AG04449 (cell line): ENCODE results near the gene MOB4.
"Not testable (repeated sequence)": the region's sequence is repeated elsewhere in the genome, so short reads cannot be mapped to it uniquely, and the experiment has no call there.

Source experiments
- CTCF ChIA-PET: fragments of 350-600 bp; formaldehyde crosslinking; extraction: SDS; loops from one replicate; lab custom pipeline; 2021; ENCODE audit warnings: antibody characterized with exemption; lab: Yijun Ruan, JAX
- POLR2A ChIA-PET: fragments of 400-600, 350-600 bp; formaldehyde crosslinking; extraction: SDS; loops from one replicate; lab custom pipeline; 2020; ENCODE audit warnings: antibody characterized with exemption, inconsistent platforms; lab: Yijun Ruan, JAX
- DNase-seq: peaks from one replicate; pipeline ENCODE4 v3.0.0-alpha.2; 2010; ENCODE audit warnings: low read depth, low spot score
- H3K4me3 ChIP-seq: 2 replicates; pipeline ENCODE4 v1.5.1; 2011; ENCODE audit warnings: low read depth, mild to moderate bottlenecking, control low read depth, low read length
- TF ChIP-seq, protein P1 (sequence below): IDR thresholded peaks from one replicate; pipeline ENCODE4 v1.5.1; 2011; ENCODE audit warnings: mild to moderate bottlenecking, moderate library complexity, low read length, control low read depth, inconsistent platforms; ENCODE audit not compliant: insufficient read depth; ENCODE audit errors: missing control alignments

Gene MOB4

DNA sequence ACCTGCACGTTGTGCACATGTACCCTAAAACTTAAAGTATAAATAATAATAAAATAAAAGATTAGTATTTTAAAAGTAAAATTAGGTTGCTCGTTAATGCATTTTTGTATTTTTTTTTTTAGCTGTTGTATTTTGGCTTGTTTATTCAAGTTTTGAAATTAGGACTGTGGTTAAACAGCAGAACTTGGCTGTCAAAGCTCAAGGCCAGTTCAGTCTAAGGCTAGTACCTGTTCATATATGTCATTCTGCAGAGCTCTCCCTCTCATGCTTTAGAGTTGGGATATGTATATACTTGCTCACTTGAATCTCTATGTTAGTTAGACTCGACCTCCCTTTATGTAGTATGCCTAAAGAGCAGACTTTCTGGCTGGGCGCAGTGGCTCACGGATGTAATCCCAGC is 32.7 kb downstream of the MOB4 start:
- DNase-seq, result no peak
- H3K4me3 ChIP-seq, result no peak overlapping the region
- ChIA-PET CTCF (no interaction called here), POLR2A (no interaction called here)
- TF ChIP-seq, protein P1, sequence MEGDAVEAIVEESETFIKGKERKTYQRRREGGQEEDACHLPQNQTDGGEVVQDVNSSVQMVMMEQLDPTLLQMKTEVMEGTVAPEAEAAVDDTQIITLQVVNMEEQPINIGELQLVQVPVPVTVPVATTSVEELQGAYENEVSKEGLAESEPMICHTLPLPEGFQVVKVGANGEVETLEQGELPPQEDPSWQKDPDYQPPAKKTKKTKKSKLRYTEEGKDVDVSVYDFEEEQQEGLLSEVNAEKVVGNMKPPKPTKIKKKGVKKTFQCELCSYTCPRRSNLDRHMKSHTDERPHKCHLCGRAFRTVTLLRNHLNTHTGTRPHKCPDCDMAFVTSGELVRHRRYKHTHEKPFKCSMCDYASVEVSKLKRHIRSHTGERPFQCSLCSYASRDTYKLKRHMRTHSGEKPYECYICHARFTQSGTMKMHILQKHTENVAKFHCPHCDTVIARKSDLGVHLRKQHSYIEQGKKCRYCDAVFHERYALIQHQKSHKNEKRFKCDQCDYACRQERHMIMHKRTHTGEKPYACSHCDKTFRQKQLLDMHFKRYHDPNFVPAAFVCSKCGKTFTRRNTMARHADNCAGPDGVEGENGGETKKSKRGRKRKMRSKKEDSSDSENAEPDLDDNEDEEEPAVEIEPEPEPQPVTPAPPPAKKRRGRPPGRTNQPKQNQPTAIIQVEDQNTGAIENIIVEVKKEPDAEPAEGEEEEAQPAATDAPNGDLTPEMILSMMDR, result no peak

DNA sequence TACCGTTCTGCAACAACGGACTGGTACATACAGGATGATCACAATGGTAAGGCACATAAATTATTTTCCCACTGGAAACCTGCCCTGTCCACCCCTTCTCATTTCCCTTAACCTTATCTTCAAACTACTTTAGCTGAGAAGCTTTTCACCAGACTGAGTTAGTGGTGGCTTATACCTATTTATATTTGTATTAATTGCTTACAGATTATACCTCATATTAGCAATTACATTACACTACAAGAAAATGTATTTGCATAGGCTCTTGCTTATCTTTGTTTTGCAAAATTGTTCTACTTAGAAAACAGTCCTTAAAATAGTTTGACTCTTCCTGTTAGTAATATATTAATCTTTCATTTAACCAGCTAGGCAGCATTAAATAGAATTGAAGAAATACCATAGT is 35.4 kb downstream of the MOB4 start:
- POLR2A ChIA-PET, CTCF ChIA-PET, DNase-seq, H3K4me3 ChIP-seq: not testable (repeated sequence)

DNA sequence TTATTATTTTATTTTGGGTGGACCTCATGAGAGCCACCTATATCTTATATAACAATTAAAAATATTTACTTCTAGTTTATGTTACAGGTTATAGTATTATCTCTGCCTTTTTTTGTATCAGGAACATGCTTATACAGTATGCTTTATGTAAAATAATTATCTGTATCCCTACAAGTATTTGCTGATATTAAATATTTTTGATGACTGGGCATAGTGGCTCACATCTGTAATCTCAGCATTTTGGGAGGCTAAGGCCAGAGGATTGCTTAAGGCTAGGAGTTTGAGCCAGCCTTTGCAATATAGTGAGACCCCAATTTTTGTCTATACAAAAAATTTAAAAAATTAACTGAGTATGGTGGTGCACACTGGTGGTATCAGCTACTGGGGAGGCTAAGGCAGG is 39.6 kb downstream of the MOB4 start:
- ChIA-PET POLR2A (no interaction called here), CTCF (no interaction called here)
- TF ChIP-seq, protein P1, result no peak
- DNase-seq, result no peak
- H3K4me3 ChIP-seq, result no peak overlapping the region

DNA sequence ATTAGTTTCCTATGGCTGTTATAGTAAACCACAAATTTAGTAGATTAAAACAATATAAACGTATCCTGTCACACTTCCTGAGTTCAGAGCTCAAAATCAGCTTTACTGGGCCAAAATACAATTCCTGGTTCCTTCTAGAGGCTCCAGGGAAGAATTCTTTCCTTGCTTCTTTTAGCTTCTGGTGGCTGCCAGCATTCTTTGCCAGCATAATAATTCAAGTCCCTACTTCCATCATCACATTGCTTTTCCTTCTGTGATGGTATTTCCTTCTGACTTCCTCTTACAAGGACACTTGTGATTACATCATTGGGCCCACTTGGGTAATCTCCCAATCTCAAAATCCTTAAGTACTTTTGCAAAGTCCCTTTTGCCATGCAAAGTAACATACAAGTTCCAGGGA is 40.6 kb downstream of the MOB4 start:
- TF ChIP-seq, protein P1, result no peak
- DNase-seq, result no peak
- ChIA-PET CTCF (no interaction called here), POLR2A (no interaction called here)
- no peak overlapping the region for H3K4me3 ChIP-seq

DNA sequence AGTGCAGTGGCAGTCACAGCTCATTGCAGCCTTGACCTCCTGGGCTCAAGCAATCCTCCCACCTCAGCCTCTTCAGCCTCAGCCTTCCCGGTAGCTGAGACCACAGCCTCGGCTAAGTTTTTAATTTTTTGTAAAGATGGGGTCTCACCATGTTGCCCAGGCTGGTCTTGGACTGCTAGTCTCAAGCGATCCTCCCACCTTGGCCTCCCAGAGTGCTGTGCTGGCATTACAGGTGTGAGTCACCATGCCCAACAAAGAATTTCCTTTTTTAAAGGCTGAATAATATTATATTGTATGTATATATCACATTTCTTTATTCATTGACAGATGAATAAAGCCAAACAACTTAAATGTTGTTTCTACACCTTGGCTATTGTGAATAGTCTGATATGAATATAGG is 42.5 kb downstream of the MOB4 start:
- DNase-seq, result no peak
- POLR2A ChIA-PET, result no interaction called here
- CTCF ChIA-PET, result no interaction called here
- TF ChIP-seq, protein P1, result no peak
- no peak overlapping the region for H3K4me3 ChIP-seq

DNA sequence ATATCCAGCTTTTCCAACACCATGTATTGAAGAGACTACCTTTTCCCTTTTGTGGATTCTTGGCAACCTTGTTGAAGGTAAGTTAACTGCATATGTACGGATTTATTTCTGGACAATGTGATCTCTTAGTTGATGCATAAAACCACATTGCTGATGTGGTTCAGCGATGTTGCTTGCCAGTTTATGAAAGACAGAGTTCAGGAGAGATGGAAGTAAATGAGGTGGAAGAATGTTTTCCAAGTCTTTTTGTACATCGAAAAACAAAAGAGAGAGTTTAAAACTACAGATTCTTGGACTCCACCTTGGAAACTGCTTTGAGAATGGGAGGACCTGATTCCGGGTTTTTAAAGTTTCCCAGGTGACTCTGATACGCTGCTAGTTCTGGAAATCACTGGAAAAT is 43.8 kb downstream of the MOB4 start:
- DNase-seq, result no peak
- H3K4me3 ChIP-seq, result no peak overlapping the region
- POLR2A ChIA-PET, result no interaction called here
- CTCF ChIA-PET, result no interaction called here
- TF ChIP-seq, protein P1, result no peak

DNA sequence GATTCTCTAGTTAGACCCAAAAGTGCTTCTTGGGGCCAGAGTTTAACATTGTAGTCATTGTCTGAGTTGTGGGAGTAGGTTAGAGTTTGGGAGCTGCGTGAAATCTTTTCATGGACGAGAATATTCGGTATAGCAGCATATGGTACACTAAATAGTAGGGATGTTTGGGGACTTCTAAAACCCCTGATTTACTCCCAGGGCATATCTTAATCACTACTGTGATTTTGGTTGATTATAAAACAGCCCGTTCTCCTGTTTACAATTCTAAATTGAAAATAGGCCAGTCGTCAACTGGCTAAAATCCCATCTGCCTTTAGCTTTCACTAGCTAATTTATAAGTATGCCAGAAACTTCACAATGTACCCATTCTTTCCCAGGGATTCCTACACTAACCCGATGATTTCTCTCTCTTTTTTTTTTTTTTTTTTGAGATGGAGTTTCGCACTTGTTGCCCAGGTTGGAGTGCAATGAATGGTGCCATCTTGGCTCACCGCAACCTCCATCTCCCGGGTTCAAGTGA is 44.3 kb downstream of the MOB4 start:
- DNase-seq, result no peak
- CTCF ChIA-PET, result no interaction called here
- TF ChIP-seq, protein P1, result no peak
- POLR2A ChIA-PET, result no interaction called here
- no peak overlapping the region for H3K4me3 ChIP-seq
